Subcutaneous adipose tissue (tissue), 4 donors: ENCODE results near the gene PTPRG. TPM values are rescaled to one million over a fixed set of nuclear protein-coding genes. Genes with fewer than 3 reads are reported as not detected.

Experiments
- CTCF ChIP-seq: fragments of 450-650 bp; IDR thresholded peaks from one replicate; pipeline ENCODE4 v1.5.1; 2016; ENCODE audit warnings: low read depth, mild to moderate bottlenecking, control low read depth, antibody characterized with exemption, moderate library complexity
- total RNA-seq, 4 donors: library from RNA; depleted of rRNA; stranded (reverse); fragments of >200 nt; gene quantifications; one replicate each; pipeline ENCODE4 v1.1.0, GENCODE V29; 2016

PTPRG gene
- total RNA-seq, 4 donors from 2014 or later = 115 to 164 (median 159) TPM

GRCh38 chr3:62281726-62282125 is 720.4 kb downstream of the PTPRG start:
- no peak for TF ChIP-seq CTCF

- TF ChIP-seq CTCF = no peak
Observed at GRCh38 chr3:62284442-62284841, 723.1 kb downstream of the PTPRG start.

- TF ChIP-seq CTCF = no peak
Observed at GRCh38 chr3:62287392-62287927, 726.1 kb downstream of the PTPRG start.

- TF ChIP-seq CTCF = no peak
Observed at GRCh38 chr3:62289922-62290321, 728.6 kb downstream of the PTPRG start.

GRCh38 chr3:62293051-62293780 is 731.8 kb downstream of the PTPRG start:
- no peak for TF ChIP-seq CTCF

GRCh38 chr3:62295571-62295970 is 734.2 kb downstream of the PTPRG start:
- no peak for TF ChIP-seq CTCF

GRCh38 chr3:62300617-62301016 is 739.2 kb downstream of the PTPRG start:
- TF ChIP-seq CTCF = no peak
